Measurements from ENCODE around the gene FRG2. TPM values are rescaled to one million over a fixed set of nuclear protein-coding genes. Genes with fewer than 3 reads are reported as not detected.
"Not testable (repeated sequence)": the region's sequence is repeated elsewhere in the genome, so short reads cannot be mapped to it uniquely, and the experiment has no call there.

FRG2 gene
- total RNA-seq, 1 donor from 2014 or later, result not detected

DNA sequence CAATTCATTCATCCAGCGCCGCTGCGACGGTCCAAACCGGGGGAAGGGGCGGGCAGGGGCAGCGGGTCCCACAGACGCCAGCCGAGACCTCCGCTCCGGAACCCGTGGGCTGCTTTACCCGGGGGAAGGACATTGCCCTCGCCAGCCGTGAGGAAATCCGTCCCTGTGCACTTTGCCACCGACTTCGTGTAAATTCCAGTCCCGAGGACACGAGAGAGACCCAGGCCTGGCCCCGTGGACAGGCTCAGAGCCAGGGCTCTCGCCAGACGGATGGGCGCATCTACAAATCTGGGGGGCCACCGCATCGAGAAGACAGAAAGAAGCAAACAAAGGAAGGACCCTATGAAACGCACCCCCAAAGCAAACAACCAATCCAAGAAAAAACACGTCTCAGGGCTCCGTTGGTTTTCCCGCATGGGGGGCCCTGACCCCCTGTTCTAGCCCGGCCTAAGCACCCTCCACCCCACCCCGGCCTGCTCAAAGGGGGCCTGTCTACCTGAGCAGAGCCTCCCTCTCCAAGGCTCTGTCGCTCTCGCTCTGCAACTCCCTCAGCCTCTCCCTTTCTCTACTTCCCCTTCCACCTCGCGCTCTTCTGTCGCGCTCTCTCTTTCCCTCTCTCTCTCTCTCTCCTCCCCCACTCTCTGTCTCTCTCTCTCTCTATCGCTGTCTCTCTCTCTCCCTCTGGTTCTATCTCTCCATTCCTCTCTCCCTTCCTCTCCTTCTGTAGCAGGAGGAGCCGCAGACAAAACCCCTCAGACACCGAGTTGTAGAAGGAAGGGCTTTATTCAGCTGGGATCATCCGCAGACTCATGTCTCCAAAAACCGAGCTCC, 11.3 kb downstream of the FRG2 start:
- TF ChIP-seq, protein P1, sequence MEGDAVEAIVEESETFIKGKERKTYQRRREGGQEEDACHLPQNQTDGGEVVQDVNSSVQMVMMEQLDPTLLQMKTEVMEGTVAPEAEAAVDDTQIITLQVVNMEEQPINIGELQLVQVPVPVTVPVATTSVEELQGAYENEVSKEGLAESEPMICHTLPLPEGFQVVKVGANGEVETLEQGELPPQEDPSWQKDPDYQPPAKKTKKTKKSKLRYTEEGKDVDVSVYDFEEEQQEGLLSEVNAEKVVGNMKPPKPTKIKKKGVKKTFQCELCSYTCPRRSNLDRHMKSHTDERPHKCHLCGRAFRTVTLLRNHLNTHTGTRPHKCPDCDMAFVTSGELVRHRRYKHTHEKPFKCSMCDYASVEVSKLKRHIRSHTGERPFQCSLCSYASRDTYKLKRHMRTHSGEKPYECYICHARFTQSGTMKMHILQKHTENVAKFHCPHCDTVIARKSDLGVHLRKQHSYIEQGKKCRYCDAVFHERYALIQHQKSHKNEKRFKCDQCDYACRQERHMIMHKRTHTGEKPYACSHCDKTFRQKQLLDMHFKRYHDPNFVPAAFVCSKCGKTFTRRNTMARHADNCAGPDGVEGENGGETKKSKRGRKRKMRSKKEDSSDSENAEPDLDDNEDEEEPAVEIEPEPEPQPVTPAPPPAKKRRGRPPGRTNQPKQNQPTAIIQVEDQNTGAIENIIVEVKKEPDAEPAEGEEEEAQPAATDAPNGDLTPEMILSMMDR (IDR thresholded peaks at IDR 0.05), result no peak
- TF ChIP-seq EZH2 (IDR thresholded peaks at IDR 0.05) (peak; percentile 48), EZH2phosphoT487 (IDR thresholded peaks at IDR 0.05) (peak; percentile 68)
- H3K4me2 ChIP-seq, result peak overlapping the region; percentile 67

DNA sequence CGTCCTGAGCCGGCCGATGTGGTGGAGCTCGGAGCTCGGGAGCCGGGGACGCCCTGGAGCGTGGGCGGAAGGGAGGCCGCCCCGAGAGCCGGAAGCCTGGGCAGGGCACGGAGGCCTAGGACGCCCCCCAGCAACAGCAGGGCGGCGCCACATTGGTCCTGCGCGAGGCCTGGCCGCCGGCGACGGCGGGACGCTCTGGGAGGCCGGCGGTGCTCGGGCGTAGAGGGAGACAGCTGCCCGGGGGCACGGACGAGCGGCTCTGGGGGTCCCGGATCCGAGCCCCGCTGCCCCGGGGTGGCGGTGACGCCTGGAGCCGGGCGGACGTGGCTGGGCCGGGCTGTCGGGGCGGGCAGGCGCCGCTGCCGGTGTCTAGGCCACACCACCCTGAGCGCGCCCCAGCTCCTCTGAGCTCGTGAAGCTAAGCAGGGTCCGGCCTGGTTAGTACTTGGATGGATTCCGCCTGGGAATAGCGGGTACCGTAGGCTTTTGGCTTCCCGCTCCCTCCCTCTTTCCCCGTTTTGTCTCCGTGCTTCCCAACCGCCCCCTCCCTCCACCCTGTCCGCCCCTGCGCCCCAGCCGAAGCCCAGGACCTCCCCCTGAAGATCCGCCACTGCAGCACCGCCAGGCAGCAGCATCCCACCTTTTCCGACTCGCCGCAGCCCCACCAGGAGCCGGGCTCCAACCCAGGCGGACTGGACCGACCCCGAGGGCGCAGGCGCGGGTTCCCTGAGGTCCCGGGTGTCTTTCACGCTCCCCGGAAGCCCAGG, 12.1 kb downstream of the FRG2 start:
- H3K79me2 ChIP-seq (ENCODE audit: low read depth), result no peaks in the 10 kb centered on the region
- peak overlapping the region; percentile 79 for H2AFZ ChIP-seq (replicated peaks)
- no peaks in the 10 kb centered on the region for H4K20me1 ChIP-seq (ENCODE audit: low read depth)
- no peaks in the 10 kb centered on the region for H3F3A ChIP-seq (ENCODE audit: low read depth)
- no peaks in the 10 kb centered on the region for H3K4me1 ChIP-seq
- H3K4me2 ChIP-seq, result peak overlapping the region; percentile 67
- Mint-ChIP-seq H3K36me3 (no peaks in the 10 kb centered on the region), H3K27ac (no peak overlapping the region), H3K27me3 (ENCODE audit: insufficient read depth, low read depth) (peaks cover 7% of the 10 kb centered on the region), H3K4me1 (no peaks in the 10 kb centered on the region), H3K4me3 (no peak overlapping the region), H3K9me3 (peaks cover 50% of the 10 kb centered on the region)
- peak overlapping the region; percentile 38 for H3K4me3 ChIP-seq
- H3K9ac ChIP-seq, result no peak overlapping the region
- TF ChIP-seq EZH2 (IDR thresholded peaks at IDR 0.05), result peak; percentile 69
- TF ChIP-seq, protein P1 (IDR thresholded peaks at IDR 0.05), result no peak
- H3K9me3 ChIP-seq (ENCODE audit: low read depth), result no peaks in the 10 kb centered on the region
- no peak overlapping the region for H3K27ac ChIP-seq
- no peaks in the 10 kb centered on the region for H3K36me3 ChIP-seq
- DNase-seq (ENCODE audit: low spot score), result peak; percentile 48
- H3K27me3 ChIP-seq, result peaks cover 75% of the 10 kb centered on the region

More for the DNA sequence above, 11.3 kb downstream of the FRG2 start:
- H3K9me3 ChIP-seq (ENCODE audit: low read depth), result no peaks in the 10 kb centered on the region
- H3K27me3 ChIP-seq, result peaks cover 83% of the 10 kb centered on the region
- Mint-ChIP-seq H3K9me3 (peaks cover 58% of the 10 kb centered on the region), H3K4me1 (no peaks in the 10 kb centered on the region), H3K27me3 (ENCODE audit: insufficient read depth, low read depth) (peaks cover 9% of the 10 kb centered on the region), H3K36me3 (no peaks in the 10 kb centered on the region), H3K4me3 (no peak overlapping the region), H3K27ac (no peak overlapping the region)
- H3K9ac ChIP-seq, result no peak overlapping the region
- H4K20me1 ChIP-seq (ENCODE audit: low read depth), result no peaks in the 10 kb centered on the region
- H2AFZ ChIP-seq (replicated peaks), result no peak overlapping the region
- peak overlapping the region; percentile 38 for H3K4me3 ChIP-seq
- H3K4me1 ChIP-seq, result no peaks in the 10 kb centered on the region
- H3K27ac ChIP-seq, result no peak overlapping the region
- H3K36me3 ChIP-seq, result no peaks in the 10 kb centered on the region
- H3F3A ChIP-seq (ENCODE audit: low read depth), result no peaks in the 10 kb centered on the region
- peak; percentile 12 for DNase-seq (ENCODE audit: low spot score)
- H3K79me2 ChIP-seq (ENCODE audit: low read depth), result no peaks in the 10 kb centered on the region

- DNase-seq (ENCODE audit: low spot score); H3K4me3 ChIP-seq; H3K4me2 ChIP-seq; H3K27me3 Mint-ChIP-seq (ENCODE audit: insufficient read depth, low read depth); H3K4me1 Mint-ChIP-seq; H3K4me1 ChIP-seq; H3K36me3 ChIP-seq; H3K4me3 Mint-ChIP-seq; H3F3A ChIP-seq (ENCODE audit: low read depth); H2AFZ ChIP-seq (replicated peaks); H3K36me3 Mint-ChIP-seq; H3K27ac ChIP-seq; H3K79me2 ChIP-seq (ENCODE audit: low read depth); H4K20me1 ChIP-seq (ENCODE audit: low read depth); H3K9me3 ChIP-seq (ENCODE audit: low read depth); H3K27ac Mint-ChIP-seq; H3K9ac ChIP-seq; H3K27me3 ChIP-seq: not testable (repeated sequence)
- H3K9me3 Mint-ChIP-seq, result peaks cover 12% of the 10 kb centered on the region
Observed at GRCh38 chr4:189989941-189990340, 37.1 kb downstream of the FRG2 start.
